GM12878 (cell line): ENCODE data around the gene BMP2. TPM values are rescaled to one million over a fixed set of nuclear protein-coding genes. Genes with fewer than 3 reads are reported as not detected.

Experiments
- ATAC-seq: fragments of 200-7000 bp; cut with Tn5 transposase; 3 replicates; pipeline ENCODE4 v1.9.1; 2020; ENCODE audit warnings: mild to moderate bottlenecking, moderate library complexity
- BruUV-seq: library from RNA; stranded (reverse); fragments of 400-500 nt; replicated peaks from 2 replicates; lab custom pipeline; 2021; lab: Mats Ljungman, UMichigan
- CTCF ChIA-PET: fragments of 300-600 bp; sonication (Branson Sonifier 250); formaldehyde crosslinking; extraction: SDS; loops from one replicate; lab custom pipeline; 2021; ENCODE audit warnings: inconsistent platforms; lab: Yijun Ruan, JAX
- POLR2A ChIA-PET: fragments of 350-600 bp; formaldehyde crosslinking; extraction: SDS; loops from one replicate; lab custom pipeline; 2021; ENCODE audit warnings: inconsistent platforms; lab: Charles Lee
- RAD21 ChIA-PET: fragments of 300-600 bp; sonication (Branson Sonifier 250); formaldehyde crosslinking; loops from one replicate; lab custom pipeline; 2023; ENCODE audit warnings: antibody characterized with exemption; ENCODE audit not compliant: unreplicated experiment; lab: Charles Lee
- SMC1A ChIA-PET: fragments of 300-600 bp; sonication (Branson Sonifier 250); formaldehyde crosslinking; loops from one replicate; lab custom pipeline; 2023; ENCODE audit not compliant: unreplicated experiment, uncharacterized antibody; lab: Charles Lee
- DNase-seq: peaks from one replicate; pipeline ENCODE4 v3.0.0-alpha.2; 2011; ENCODE audit warnings: low read depth, low spot score
- FAIRE-seq: peaks from 3 replicates; lab custom pipeline; 2011; peaks lifted over from hg19 to GRCh38; lab: Jason Lieb, UNC
- H2AFZ ChIP-seq: 2 replicates; pipeline ENCODE4 v1.6.0; 2011; ENCODE audit warnings: low read depth, low read length, control low read depth; ENCODE audit not compliant: control insufficient read depth
- H3K27ac ChIP-seq: 2 replicates; pipeline ENCODE4 v1.5.1; 2011; ENCODE audit warnings: control low read depth; ENCODE audit not compliant: control insufficient read depth, insufficient read depth
- H3K27me3 ChIP-seq, 2 experiments: replicated peaks in 1 of 2; 2 replicates each; pipeline versions ENCODE4 v1.6.0 to v1.6.1; 2011; ENCODE audit warnings: low read length in 1 of 2; ENCODE audit not compliant: control insufficient read depth in 2 of 2, insufficient read depth in 2 of 2
- H3K36me3 ChIP-seq, 2 experiments: 2 replicates each; pipeline ENCODE4 v1.5.1; 2011; ENCODE audit warnings: low read length in 1 of 2; ENCODE audit not compliant: control insufficient read depth in 2 of 2, insufficient read depth in 2 of 2
- H3K4me1 ChIP-seq: 2 replicates; pipeline ENCODE4 v1.6.1; 2011; ENCODE audit warnings: mild to moderate bottlenecking, low read length, moderate library complexity, mixed read lengths; ENCODE audit not compliant: control insufficient read depth, insufficient read depth
- H3K4me2 ChIP-seq: 2 replicates; pipeline ENCODE4 v1.6.0; 2011; ENCODE audit warnings: control low read depth; ENCODE audit not compliant: control insufficient read depth, insufficient read depth
- H3K4me3 ChIP-seq: fragments of 200-600 bp; sonication (generic); 2 replicates; pipeline ENCODE4 v1.5.1; 2016
- H3K79me2 ChIP-seq: 2 replicates; pipeline ENCODE4 v1.6.0; 2011; ENCODE audit warnings: low read length; ENCODE audit not compliant: control insufficient read depth, insufficient read depth
- H3K9ac ChIP-seq: 2 replicates; pipeline ENCODE4 v1.8.0; 2011; ENCODE audit warnings: low read length, control low read depth, mixed read lengths; ENCODE audit not compliant: control insufficient read depth, insufficient read depth
- H3K9me3 ChIP-seq: replicated peaks from 3 replicates; pipeline ENCODE4 v1.5.1; 2011; ENCODE audit warnings: mild to moderate bottlenecking, low read length; ENCODE audit not compliant: control insufficient read depth, insufficient read depth
- H4K20me1 ChIP-seq: 2 replicates; pipeline ENCODE4 v1.6.0; 2011; ENCODE audit not compliant: control insufficient read depth, insufficient read depth
- BCL11A ChIP-seq: IDR thresholded peaks from 2 replicates; pipeline ENCODE4 v1.6.1; 2011; ENCODE audit warnings: low read depth, low read length
- CBX5 ChIP-seq: sonication (generic); IDR thresholded peaks from 2 replicates; pipeline ENCODE4 v1.6.1; 2016; ENCODE audit warnings: low read depth, moderate library complexity, mild to moderate bottlenecking, inconsistent platforms
- GABPA ChIP-seq: IDR thresholded peaks from 2 replicates; pipeline ENCODE4 v1.6.1; 2014; ENCODE audit warnings: antibody characterized with exemption, low read depth, mild to moderate bottlenecking, inconsistent platforms
- HDAC6 ChIP-seq: fragments of 200-600 bp; sonication (generic); IDR thresholded peaks from one replicate; pipeline ENCODE4 v1.8.0; 2017; ENCODE audit warnings: antibody characterized with exemption; ENCODE audit not compliant: unreplicated experiment
- KAT2A ChIP-seq: conservative IDR thresholded peaks from 2 replicates; pipeline ENCODE4 v1.6.1; 2011; ENCODE audit warnings: low read depth, low read length; ENCODE audit not compliant: control insufficient read depth
- MYB ChIP-seq: fragments of 150-350 bp; IDR thresholded peaks from 2 replicates; pipeline ENCODE4 v1.6.1; 2014; ENCODE audit warnings: mild to moderate bottlenecking, low read depth, low read length, borderline replicate concordance
- NR2C2 ChIP-seq: IDR thresholded peaks from 2 replicates; pipeline ENCODE4 v1.6.1; 2011; ENCODE audit warnings: borderline replicate concordance, low read depth; ENCODE audit not compliant: control insufficient read depth, insufficient read length
- REST ChIP-seq: IDR thresholded peaks from 2 replicates; pipeline ENCODE4 v1.6.1; 2012; ENCODE audit warnings: mild to moderate bottlenecking, low read depth, low read length
- SMC3 ChIP-seq: IDR thresholded peaks from 2 replicates; pipeline ENCODE4 v1.6.1; 2011; ENCODE audit warnings: low read length, improper control_type of control experiment, borderline replicate concordance
- SPI1 ChIP-seq: IDR thresholded peaks from 2 replicates; pipeline ENCODE4 v1.6.1; 2011; ENCODE audit warnings: low read depth, mild to moderate bottlenecking, low read length, moderate library complexity, borderline replicate concordance; ENCODE audit not compliant: insufficient read depth
- WRNIP1 ChIP-seq: IDR thresholded peaks from 2 replicates; pipeline ENCODE4 v1.6.1; 2011; ENCODE audit warnings: low read depth, low read length, improper control_type of control experiment, borderline replicate concordance
- YBX1 ChIP-seq: fragments of 450-650 bp; IDR thresholded peaks from 2 replicates; pipeline ENCODE4 v1.6.1; 2016; ENCODE audit warnings: antibody characterized with exemption
- YY1 ChIP-seq: IDR thresholded peaks from 2 replicates; pipeline ENCODE4 v1.6.1; 2011; ENCODE audit warnings: low read depth, mild to moderate bottlenecking, low read length
- ZNF384 ChIP-seq: IDR thresholded peaks from 2 replicates; pipeline ENCODE4 v1.6.1; 2012; ENCODE audit warnings: low read depth, mild to moderate bottlenecking, low read length, improper control_type of control experiment, borderline replicate concordance
- ZNF592 ChIP-seq: fragments of 450-650 bp; IDR thresholded peaks from 2 replicates; pipeline ENCODE4 v1.6.1; 2017; ENCODE audit warnings: mild to moderate bottlenecking, moderate library complexity
- WGBS: methylation state at CpG from one replicate; pipeline ENCODE4 v1.1.6; 2016; ENCODE audit warnings: low lambda C conversion rate; ENCODE audit not compliant: insufficient replicate concordance, insufficient coverage; ENCODE audit errors: missing lambda C conversion rate; 5-methylcytosine and 5-hydroxymethylcytosine counted together
- in situ Hi-C: fragments of 300-500 bp; cut with MboI; formaldehyde crosslinking; loops from 9 replicates; pipeline ENCODE4 v1.14.3; 2018; ENCODE audit warnings: mixed read lengths
- intact Hi-C: fragments of 100-400 bp; cut with micrococcal nuclease; formaldehyde crosslinking; loops from one replicate; pipeline ENCODE4 v1.14.2; 2022; ENCODE audit not compliant: unreplicated experiment
- polyA plus RNA-seq, 11 experiments: library from polyadenylated mRNA; depleted of rRNA in 4 of 11; unstranded in 6 of 11; stranded (reverse) in 5 of 11; fragments of >200 nt; fragmentation: Nextera tagmentation in 4 of 11; fragmentation: Illumina TruSeq in 1 of 11; extraction: Ambion mirVana in 4 of 11; extraction: Trizol in 1 of 11; gene quantifications; 1 replicate in 1 of 11; 2 replicates in 10 of 11; pipeline versions ENCODE4 v1.2.1 to v1.2.3, GENCODE V29; 2011 to 2016; ENCODE audit warnings: inconsistent platforms in 2 of 11, missing spikeins in 2 of 11, low read depth in 1 of 11
- total RNA-seq, 4 experiments: library from RNA; depleted of rRNA in 3 of 4; stranded (reverse); fragments of >200 nt in 3 of 4; fragmentation: Illumina TruSeq in 1 of 4; extraction: Trizol in 1 of 4; gene quantifications; 2 replicates each; pipeline versions ENCODE4 v1.2.1 to v1.2.3, GENCODE V29; 2013 to 2021

BMP2 gene
- total and polyA plus RNA-seq, 10 of the 15 experiments (the other 5 are each of a cell fraction or from before 2014, with no cell fraction given) = 0.35 to 3.2 (median 0.71) TPM

GRCh38 chr20:6769903-6770785, 2.7 kb downstream of the BMP2 start:
- Histone ChIP-seq H4K20me1 (no peaks in the 10 kb centered on the region), H3K4me3 (no peak overlapping the region), H3K9ac (no peak overlapping the region), H2AFZ (no peak overlapping the region), H3K27me3 (peaks cover 0 to 10% of the 10 kb centered on the region in 2 experiments; a peak in 2 of 4 replicates), H3K79me2 (no peaks in the 10 kb centered on the region), H3K36me3 (no peaks in the 10 kb centered on the region), H3K27ac (no peak overlapping the region), H3K9me3 (no peaks in the 10 kb centered on the region; the same call in 2 of the 3 replicates), H3K4me1 (no peaks in the 10 kb centered on the region), H3K4me2 (no peak overlapping the region)
- no peak for DNase-seq
- ChIA-PET RAD21 (interaction anchor here (0.6 to 4.3 kb wide), 31 partner anchors 11 to 515 kb away, joined by 3 to 25 read pairs (median 4); no protein-coding TSS in a partner anchor), CTCF (interaction anchor here (0.5 to 7.7 kb wide), 25 partner anchors 10 to 630 kb away, joined by 3 to 90 read pairs (median 3); no protein-coding TSS in a partner anchor), POLR2A (interaction anchor here (0.6 to 1.4 kb wide), 8 partner anchors 13 to 165 kb away, joined by 3 to 9 read pairs (median 3); no protein-coding TSS in a partner anchor), SMC1A (interaction anchor here (0.5 to 4.2 kb wide), 42 partner anchors 10 to 1630 kb away, joined by 3 to 23 read pairs (median 5); no protein-coding TSS in a partner anchor)
- 50% methylated on average over 44 of the region's 55 CpGs for WGBS
- peak; percentile 44 for ATAC-seq
- FAIRE-seq = no peak
- no TSS peak for BruUV-seq
- in situ Hi-C loops = loop anchor here (10.0 to 25.0 kb wide), 3 partner anchors 517 to 1092 kb away; no protein-coding TSS in a partner anchor
- intact Hi-C loops = loop anchor here (5.0 to 10.0 kb wide), 4 partner anchors 57 to 1087 kb away; no protein-coding TSS in a partner anchor
- TF ChIP-seq ZNF592 (no peak), REST (no peak), YBX1 (no peak), GABPA (no peak), WRNIP1 (no peak), NR2C2 (no peak), ZNF384 (no peak), BCL11A (no peak), MYB (no peak), CBX5 (no peak), HDAC6 (no peak), KAT2A (no peak), YY1 (no peak), SMC3 (no peak), SPI1 (no peak)
